Measurements from ENCODE around the gene FAT1. TPM values are rescaled to one million over a fixed set of nuclear protein-coding genes. Genes with fewer than 3 reads are reported as not detected.

The FAT1 gene
- total RNA-seq, 1 experiment from 2014 or later = 107 TPM

DNA sequence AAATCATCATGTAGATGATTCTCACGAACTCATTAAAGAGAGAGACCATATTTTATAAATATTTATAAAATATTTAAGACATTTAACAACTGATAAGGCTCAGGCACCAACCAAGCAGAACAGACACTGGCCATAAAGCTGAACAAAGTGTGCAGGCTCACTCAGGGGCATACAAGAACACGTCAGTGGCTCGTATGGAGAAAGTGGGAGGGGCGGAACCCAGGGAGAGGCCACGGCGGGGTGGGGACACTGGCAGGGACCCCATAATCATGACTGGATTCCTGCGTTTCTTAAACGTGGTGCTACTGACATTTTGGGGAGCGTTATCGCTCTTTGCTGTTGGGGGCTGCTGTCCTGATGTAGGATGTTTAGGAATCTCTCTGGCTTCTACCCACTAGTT lies 31.3 kb upstream of the FAT1 start:
- POLR2A ChIA-PET (ENCODE audit: low non-redundant PET) = interaction anchor here (0.6 kb wide), 1 partner anchor 8 kb away, joined by 3 read pairs; no protein-coding TSS in a partner anchor
- intact Hi-C loops (cut with micrococcal nuclease; ENCODE audit: unreplicated experiment) = no loop called here
- Histone ChIP-seq H3K27me3 (replicated peaks; ENCODE audit: insufficient read depth, low read depth, low read length, poor library complexity) (no peaks in the 10 kb centered on the region), H3K36me3 (ENCODE audit: insufficient read depth, low read length, poor library complexity, severe bottlenecking) (no peaks in the 10 kb centered on the region), H3K9me3 (ENCODE audit: low read depth, low read length, poor library complexity, severe bottlenecking) (no peaks in the 10 kb centered on the region), H3K27ac (ENCODE audit: low read depth, low read length, poor library complexity, severe bottlenecking) (no peak overlapping the region), H3K4me1 (ENCODE audit: insufficient read depth, low read length, poor library complexity, severe bottlenecking) (peaks cover 21% of the 10 kb centered on the region), H3K4me3 (ENCODE audit: low read depth, low read length, poor library complexity, severe bottlenecking) (no peak overlapping the region)
- CTCF ChIA-PET = no interaction called here
- TF ChIP-seq EZH2 (IDR thresholded peaks at IDR 0.05; ENCODE audit: borderline replicate concordance, low read depth, low read length, poor library complexity, severe bottlenecking) = no peak
- no peak for TF ChIP-seq CTCF (conservative IDR thresholded peaks at IDR 0.05; ENCODE audit: low read depth, low read length)
- no TSS peak for BruUV-seq (replicated peaks)
- DNase-seq (ENCODE audit: low spot score) = no peak

- TF ChIP-seq EZH2 (IDR thresholded peaks at IDR 0.05; ENCODE audit: borderline replicate concordance, low read depth, low read length, poor library complexity, severe bottlenecking) = no peak
- no peak for TF ChIP-seq CTCF (conservative IDR thresholded peaks at IDR 0.05; ENCODE audit: low read depth, low read length)
- H3K27ac ChIP-seq (ENCODE audit: low read depth, low read length, poor library complexity, severe bottlenecking) = no peak overlapping the region
- CTCF ChIA-PET = no interaction called here
- H3K36me3 ChIP-seq (ENCODE audit: insufficient read depth, low read length, poor library complexity, severe bottlenecking) = no peaks in the 10 kb centered on the region
- intact Hi-C loops (cut with micrococcal nuclease; ENCODE audit: unreplicated experiment) = no loop called here
- H3K4me3 ChIP-seq (ENCODE audit: low read depth, low read length, poor library complexity, severe bottlenecking) = no peak overlapping the region
- peaks cover 8% of the 10 kb centered on the region for H3K4me1 ChIP-seq (ENCODE audit: insufficient read depth, low read length, poor library complexity, severe bottlenecking)
- no peak for DNase-seq (ENCODE audit: low spot score)
- H3K27me3 ChIP-seq (replicated peaks; ENCODE audit: insufficient read depth, low read depth, low read length, poor library complexity) = no peaks in the 10 kb centered on the region
- no TSS peak for BruUV-seq (replicated peaks)
- POLR2A ChIA-PET (ENCODE audit: low non-redundant PET) = no interaction called here
- no peaks in the 10 kb centered on the region for H3K9me3 ChIP-seq (ENCODE audit: low read depth, low read length, poor library complexity, severe bottlenecking)
Observed at GRCh38 chr4:186752325-186752724, 28.7 kb upstream of the FAT1 start.

- Histone ChIP-seq H3K4me1 (ENCODE audit: insufficient read depth, low read length, poor library complexity, severe bottlenecking) (peaks cover 4% of the 10 kb centered on the region), H3K27me3 (replicated peaks; ENCODE audit: insufficient read depth, low read depth, low read length, poor library complexity) (no peaks in the 10 kb centered on the region), H3K4me3 (ENCODE audit: low read depth, low read length, poor library complexity, severe bottlenecking) (no peak overlapping the region), H3K9me3 (ENCODE audit: low read depth, low read length, poor library complexity, severe bottlenecking) (no peaks in the 10 kb centered on the region), H3K36me3 (ENCODE audit: insufficient read depth, low read length, poor library complexity, severe bottlenecking) (no peaks in the 10 kb centered on the region), H3K27ac (ENCODE audit: low read depth, low read length, poor library complexity, severe bottlenecking) (no peak overlapping the region)
- ChIA-PET POLR2A (ENCODE audit: low non-redundant PET) (interaction anchor here (0.6 kb wide), 1 partner anchor 973 kb away, joined by 3 read pairs; no protein-coding TSS in a partner anchor), CTCF (no interaction called here)
- TF ChIP-seq CTCF (conservative IDR thresholded peaks at IDR 0.05; ENCODE audit: low read depth, low read length) (no peak), EZH2 (IDR thresholded peaks at IDR 0.05; ENCODE audit: borderline replicate concordance, low read depth, low read length, poor library complexity, severe bottlenecking) (no peak)
- intact Hi-C loops (cut with micrococcal nuclease; ENCODE audit: unreplicated experiment) = no loop called here
- DNase-seq (ENCODE audit: low spot score) = no peak
- no TSS peak for BruUV-seq (replicated peaks)
Observed at GRCh38 chr4:186749611-186750281, 26.1 kb upstream of the FAT1 start.

Data from A673 (cell line).